NCI-H1694 (cell line): ENCODE data around the gene POLG.

Experiments
- DNase-seq: peaks from one replicate; lab custom pipeline; 2025; lab: John Stamatoyannopoulos, UW

POLG gene

DNA sequence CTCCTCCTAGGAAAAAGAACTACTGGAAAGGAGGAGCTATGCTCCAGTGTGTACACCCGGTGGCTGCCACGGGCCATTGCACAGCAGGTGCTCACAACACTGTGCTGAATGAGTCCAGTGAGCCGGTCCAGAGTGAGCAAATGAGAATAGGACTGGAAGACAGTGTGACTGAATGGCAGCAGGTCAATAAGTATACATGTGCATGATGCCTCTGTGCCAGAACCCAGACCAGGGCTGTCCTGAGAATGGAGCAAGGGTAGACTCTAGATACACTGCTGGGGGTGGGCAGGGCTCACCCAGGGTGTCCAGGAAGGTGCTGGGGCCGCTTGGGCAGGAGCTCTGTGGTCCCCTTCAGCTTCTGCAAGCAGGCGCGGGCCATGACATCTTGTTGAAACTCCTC lies 8.3 kb downstream of the POLG start:
- no peak for DNase-seq

DNA sequence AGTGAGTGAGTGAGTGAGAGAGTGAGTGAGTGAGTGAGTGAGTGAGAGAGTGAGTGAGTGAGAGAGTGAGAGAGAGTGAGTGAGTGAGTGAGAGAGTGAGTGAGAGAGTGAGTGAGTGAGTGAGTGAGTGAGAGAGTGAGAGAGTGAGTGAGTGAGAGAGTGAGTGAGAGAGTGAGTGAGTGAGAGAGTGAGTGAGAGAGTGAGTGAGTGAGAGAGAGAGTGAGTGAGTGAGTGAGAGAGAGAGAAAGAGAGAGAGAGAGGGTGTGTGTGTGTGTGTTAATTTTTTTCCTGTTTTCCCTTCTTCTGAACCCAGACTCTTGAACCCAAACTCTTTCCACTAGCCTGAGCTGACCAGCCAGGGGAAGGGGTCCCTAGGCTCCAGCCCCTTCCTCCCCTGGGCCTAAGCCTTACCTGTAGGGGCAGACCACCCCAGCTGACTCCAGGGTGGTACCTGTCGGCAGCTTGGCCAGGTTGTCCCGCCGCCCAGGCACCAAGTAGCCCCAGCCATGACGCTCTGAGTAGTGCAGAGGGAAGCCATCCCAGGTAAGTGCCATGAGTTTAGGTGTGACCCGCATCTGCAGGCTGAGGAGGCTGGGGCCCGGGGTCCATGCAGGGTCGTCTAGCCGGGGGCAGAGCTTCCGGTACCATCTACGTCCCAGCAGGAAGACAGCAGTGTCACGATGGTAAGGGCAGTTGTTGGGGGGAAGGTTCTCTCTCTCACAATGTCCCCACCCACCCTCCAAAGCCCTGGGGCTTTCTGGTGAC lies 9.4 kb downstream of the POLG start:
- no peak for DNase-seq

DNA sequence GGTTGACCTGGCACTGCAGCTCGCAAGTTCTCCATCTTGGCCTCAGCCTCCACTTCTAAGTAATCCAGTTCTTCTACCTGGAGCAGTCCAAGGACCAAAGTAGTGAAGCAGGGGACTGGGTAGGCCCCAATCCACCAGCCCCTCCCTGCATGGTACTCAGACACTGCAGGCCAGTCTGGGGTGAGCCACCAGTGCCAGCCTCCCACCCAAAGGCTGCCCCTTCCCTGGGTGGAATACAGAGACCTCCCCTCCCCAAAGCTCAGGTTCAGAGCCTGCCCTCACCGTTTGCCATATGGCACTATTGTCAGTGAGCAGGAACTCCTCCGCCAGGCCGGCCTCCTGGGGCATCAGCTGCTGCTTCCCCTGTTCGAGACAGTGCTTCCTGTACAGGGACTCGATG lies 10.8 kb downstream of the POLG start:
- no peak for DNase-seq

DNA sequence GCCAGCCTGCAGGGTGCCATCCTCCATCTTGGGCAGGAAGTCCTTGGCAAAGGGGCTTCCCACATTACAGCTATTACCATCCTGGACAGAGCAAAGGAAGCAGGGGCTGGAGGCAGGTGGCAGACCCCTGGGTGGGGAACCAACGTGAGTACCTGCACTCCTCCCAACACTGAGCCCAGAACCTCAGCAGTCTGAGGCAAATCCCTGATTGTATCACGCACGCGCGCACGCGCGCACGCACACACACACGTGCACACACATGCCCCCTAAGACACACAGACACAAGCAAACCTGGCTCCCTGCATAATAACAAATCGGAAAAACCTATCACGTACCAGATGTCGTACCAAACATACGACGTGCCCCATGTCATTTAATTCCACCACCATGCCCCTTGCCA lies 11.8 kb downstream of the POLG start:
- DNase-seq, result no peak

DNA sequence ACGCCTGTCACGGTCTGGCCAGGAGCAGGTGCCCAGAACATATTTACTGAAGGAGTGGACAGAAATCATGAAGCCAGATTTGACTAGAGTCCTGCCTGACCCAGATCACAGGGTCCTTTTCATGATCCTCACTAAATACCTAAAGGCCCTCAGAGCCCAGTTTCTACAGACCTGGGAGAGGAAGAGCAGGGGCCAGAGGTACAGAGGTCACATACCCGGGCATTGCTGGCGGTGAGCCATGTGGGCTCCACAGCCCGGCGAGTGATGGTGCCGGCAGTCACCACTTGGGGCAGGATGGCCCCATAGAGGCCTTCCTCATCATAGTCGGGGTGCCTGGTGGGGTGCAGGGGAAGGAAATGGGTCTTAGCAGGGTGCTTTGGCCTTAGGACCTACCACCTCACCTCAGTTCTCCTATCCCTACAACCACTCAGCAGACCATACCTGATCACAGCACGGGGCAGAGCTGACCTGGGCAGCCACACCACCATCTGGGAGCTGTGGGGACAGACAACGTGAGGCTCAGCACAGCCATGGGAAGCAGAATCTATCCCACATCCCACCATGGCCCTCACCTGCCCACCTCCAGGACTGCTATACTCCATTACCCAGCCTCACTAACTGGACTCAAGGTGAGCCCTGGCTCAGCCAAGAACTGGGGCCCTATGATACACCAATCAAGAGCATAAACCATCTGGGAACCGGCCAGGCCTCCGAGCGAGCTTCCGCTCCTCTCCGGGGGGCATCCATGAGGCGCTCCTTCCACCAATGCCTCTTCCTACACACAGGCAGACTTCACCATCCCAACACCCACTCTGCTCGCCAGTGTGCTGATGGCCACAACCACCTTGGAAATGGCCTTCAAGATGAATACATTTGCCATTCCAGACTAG lies 12.9 kb downstream of the POLG start:
- no peak for DNase-seq

DNA sequence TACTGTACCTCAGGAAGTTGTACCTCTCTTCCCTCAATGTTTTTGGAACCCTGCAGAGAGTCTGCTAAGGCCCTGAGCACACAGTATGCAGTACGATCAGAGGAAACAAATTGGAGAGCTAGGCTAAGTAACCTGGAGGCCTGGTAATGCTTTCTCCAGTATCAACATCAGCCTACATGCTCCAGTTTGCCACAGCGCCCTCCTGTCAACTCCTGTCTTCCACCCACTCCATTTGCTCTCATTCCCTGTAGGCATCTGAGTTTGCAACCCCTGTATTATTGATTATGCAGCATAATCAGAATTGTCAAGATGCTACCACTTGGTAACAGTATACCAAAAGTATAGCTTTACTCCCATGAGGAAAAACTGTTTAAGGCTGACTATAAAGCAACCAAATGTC lies 14.4 kb downstream of the POLG start:
- DNase-seq, result no peak

DNA sequence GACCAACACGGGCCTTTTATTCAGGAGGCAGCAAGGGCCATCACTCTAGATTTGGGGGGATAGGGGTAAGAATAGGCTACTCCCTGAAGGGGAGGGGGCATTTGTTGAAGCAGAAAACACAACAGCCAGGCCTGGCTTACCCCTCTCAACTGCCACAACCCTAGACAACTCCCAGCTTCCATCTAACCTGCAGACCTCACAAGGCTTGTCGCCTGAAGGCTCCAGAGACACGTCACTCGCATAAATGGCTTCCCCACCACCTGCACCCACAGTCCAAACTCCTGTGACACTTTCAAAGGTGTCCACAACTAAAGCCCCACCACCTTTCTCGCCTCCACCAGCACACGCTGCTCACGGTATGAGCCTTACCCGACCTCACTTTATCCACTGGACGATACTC lies 14.9 kb downstream of the POLG start:
- DNase-seq, result no peak

DNA sequence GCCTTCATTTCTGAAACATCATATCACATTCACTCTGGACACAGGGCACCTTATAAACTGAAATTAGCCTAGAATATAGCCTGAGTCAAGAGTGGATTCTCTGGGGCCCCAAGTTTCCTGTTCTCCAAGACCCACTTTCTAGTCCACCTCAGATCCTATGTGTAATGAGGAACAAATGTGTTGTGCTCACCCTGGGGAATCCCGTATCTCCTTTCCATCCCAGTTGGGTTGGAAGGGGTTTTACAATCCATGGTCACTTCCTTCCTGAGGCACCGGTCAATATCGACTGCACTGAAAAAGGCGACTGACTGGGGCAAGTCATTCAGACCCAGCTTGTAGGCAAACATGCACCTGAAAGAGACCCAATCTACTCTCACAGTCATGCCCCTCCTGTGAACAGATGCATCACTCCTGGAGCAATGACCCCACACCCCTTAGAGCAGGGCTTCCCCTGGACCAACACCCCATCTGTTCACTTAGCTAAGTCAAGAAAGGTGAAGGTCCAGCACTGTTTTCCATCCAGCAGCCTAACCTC lies 17.4 kb downstream of the POLG start:
- DNase-seq, result no peak

DNA sequence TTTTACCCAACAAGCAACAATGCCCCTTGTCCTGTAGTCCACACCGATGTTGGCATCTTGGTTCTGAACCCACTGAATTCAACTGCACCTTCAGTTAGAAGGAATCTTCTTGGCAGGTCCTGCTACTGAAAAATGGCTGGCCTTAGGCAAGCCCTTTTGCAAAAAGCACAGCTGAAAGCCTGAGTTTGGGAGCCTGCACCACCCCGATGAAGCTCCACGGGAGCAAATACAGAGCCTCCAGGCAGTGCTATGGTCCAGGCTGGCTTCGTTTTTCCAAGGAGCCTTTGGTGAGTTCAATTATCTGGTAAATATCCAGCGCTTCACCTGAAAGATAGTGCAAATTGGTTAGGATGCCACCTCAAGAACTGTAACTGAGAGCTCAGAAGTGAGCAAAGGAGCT lies 18.1 kb downstream of the POLG start:
- DNase-seq, result no peak

DNA sequence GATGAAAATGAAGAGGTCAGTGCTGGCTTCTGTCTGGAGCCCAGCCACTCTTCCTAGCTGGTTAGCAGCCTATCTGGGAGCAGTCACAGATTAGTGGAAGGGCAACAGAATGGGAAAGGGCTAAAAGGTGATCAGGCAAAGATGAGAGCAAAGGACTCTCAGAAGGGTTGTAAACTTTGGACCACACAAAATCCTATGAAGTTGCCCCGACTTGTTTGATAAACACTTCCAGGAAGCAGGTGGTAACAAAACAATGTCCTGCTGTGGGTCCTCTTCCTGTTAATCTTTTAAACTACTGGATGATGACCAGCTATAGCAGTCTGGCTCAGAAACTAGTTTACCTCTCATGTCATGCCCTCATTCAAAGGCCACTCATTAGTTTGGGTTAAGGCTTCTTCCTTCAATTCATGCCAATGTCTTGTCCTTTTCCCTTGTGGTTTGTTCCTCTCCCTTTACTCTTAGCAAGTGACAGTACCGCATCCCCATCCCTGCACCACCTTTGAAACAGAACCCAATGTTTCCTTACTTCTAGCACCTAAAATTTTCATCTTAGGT lies 19.2 kb downstream of the POLG start:
- DNase-seq, result no peak

DNA sequence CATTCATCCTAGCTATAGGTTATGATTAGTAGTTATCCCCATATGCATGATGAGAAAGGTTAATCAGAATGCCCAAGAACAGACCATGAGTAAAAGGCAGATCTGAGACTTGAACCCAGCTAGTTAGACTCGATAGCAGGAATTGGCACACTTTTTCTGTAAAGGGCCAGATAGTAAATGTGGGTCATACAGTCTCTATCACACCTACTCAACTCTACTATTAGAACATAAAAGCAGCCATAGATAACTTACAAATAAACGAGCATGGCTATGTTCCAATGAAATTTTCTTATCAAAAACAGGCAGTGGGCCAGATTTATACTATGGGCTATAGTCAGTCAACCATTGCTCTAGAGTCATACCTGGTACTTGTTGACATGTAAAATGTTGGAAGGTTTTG lies 24.6 kb downstream of the POLG start:
- DNase-seq, result no peak

DNA sequence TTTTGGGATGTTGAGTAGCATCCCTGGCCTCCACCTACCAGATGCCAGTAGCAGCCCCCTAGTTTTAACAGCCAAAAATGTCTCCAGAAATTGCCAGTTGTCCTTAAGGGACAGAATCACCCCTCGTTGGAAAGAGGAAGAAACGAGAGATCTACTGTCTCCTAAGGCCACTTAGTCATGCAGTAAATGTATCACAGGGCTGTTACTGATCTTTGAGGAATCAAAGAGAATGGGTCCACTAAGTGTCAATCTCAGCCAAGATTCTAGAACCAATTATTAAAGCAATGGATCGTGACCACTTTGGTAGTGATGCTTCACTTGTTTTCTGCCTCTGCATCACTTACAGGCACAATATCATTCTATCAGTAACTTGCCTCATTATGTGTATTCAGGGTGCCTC lies 26.4 kb downstream of the POLG start:
- DNase-seq, result no peak

DNA sequence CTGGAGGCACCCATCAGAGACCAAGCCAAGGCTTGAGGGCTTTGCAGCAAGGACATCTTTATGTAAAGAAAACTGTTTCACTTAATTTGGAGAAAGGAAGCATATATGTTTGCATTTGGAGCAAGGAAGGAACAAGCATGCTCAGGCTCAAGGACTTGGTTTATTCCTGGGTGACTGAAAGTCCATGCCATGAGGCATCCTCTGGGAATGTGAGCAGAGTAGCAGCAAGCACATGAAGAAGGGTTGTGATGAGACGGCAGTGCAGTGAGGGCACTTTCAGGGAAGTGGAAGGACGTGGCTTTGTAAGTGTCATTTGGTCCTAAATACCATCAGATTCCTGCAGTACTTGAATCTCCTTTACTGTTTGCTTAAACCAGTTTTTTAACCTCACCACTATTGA lies 26.8 kb downstream of the POLG start:
- no peak for DNase-seq

DNA sequence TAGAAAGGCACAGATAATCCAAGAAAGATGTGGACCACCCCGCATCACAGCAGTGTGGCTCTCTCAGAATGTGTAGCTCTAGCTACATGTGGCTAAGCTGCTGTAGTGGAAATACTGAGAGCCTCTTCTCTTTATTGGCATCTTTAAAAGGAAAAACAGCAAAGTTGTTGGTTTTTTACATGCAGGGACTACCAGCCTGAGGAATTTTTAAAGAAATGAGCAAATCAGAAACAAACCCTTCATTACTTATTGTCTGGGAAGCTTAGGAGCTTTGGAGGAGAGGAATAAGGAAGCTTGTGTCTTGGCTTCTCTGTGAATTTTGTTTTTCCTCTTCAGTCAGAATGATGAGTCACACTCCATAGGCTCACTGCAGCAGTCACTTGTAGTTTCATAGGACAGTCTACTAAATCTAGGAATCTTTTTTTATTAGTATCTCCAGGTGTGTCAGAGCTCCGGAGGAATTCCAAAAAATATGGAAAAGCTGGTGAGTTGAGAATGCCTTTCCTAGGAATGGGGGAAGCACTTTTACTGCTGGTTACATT lies 27.5 kb downstream of the POLG start:
- no peak for DNase-seq

DNA sequence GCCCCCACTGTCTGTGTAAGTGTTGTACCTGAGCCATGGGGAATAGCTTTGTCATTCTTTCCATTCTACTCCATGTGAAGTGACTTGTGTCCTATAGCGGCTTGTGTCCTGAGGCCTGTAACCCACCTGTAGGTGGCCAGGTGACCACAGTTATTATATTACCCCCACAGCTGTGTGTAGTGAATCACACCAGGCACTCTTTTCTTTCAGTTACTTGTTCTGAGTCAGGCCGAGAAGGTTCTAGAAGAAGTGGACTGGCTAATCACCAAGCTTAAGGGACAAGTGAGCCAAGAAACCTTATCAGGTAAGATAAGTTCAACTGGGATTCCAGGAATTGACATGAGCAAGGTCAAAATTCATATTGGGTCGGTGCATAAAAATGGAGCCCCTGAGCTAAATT lies 29.2 kb downstream of the POLG start:
- no peak for DNase-seq

DNA sequence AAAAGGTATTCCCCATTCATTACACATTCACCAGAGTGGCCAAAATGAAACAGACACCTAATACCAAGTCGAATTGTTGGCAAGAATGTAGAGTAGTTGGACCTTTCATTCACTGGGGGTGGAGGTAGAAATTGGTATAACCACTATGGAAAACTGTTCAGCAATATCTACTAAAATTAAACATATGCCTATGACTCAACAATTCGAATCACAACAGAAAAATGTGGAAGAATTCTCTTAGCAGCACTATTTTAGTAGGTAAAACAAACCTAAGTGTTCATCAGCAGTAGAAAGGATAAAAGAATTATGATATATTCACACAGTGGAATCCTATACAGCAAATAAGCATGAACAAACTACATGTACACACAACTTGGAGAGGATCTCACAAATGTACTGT lies 30.6 kb downstream of the POLG start:
- DNase-seq, result no peak

DNA sequence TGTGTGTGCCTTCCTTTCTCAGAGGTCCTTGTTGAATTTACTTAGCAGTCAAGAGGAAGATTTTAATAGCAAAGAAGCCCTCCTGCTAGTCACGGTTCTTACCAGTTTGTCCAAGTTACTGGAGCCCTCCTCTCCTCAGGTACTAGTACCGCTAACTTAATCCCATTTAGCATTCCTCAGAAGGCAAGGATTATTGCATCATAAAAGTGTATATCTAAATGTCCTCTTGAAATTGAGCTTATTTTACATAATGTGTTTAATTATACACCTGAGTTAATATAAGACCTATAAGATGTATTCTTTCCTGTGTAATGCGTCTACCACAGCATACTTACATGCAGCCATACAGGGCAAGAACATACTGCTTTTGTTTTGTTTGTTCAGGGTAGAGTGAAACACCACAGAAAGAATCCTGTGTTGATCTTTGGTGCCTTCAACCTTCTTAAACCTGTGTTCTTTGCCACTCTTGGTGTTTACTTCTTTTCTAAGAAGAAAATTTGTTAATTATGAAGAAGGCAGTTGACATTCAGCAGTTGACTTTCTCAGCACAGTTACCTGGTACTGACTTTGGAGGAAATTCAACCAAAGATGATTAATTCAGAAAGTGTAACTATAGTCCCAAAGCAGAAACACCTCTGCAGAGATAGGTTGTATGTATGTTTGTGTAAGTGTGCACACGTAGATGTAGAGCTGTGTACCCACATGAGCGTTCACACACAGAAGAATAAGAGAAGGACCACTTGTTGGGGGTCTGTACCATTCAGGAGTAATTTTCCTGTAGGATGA lies 33.1 kb downstream of the POLG start:
- DNase-seq, result no peak

DNA sequence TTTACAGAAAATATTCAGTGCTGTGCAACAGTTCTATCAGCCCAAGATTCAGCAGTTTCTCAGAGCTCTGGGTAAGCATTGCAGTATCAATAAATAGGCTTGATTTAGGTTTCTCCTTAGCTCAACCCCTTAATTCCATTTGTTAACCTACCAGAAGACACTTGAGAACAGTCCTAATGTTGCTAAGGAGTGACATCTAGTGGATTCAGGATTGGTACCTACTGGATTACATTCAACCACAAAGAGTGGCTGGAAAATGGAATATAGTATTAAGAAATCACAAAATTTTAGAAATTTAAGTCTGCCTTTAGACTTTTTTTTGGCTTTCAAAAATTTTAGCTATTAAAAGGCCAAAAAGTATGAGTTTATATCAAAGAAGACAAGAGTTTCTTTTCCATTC lies 34.7 kb downstream of the POLG start:
- DNase-seq, result no peak

DNA sequence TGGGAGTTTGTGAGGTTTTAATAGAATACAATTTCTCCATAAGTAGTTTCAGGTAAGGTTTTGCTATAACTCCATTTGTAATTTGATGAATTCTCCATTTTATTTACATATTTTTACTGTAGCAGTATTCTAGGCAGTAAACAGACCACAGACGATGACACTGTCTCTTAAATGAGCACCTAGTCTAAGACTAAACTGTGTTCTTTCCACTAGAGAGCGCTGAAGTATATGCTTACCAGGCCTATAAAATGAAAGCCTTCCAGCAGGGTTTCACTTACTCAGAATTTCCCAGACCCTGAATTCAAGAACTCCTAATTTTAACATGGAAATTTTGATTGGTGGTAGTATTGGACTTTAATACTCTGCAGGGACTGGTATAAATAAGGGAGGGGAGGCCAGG lies 41.6 kb downstream of the POLG start:
- DNase-seq, result no peak

DNA sequence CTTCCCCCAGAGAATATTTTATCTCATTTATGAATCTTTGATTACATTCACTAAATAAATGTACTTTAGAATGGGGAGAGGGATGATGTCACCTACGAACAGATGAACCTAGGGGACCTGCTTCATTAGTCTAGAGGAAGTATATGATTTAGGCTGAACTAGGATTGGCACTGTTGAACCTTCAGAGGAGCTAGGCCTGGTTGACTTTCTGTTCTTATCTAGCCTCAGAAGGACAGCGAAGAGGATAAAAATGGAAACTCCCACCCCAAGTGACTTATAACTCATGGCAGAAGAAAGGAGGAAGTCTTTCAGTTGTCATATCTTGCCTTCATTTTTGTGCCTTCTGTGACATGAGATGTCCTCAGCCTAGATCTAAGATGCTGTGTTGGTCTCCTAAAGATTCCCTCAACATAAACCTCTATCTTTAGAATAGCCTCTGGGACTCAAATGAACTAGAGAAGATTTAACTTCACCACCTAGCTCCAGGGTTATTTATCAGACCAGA lies 42.6 kb downstream of the POLG start:
- DNase-seq, result no peak

DNA sequence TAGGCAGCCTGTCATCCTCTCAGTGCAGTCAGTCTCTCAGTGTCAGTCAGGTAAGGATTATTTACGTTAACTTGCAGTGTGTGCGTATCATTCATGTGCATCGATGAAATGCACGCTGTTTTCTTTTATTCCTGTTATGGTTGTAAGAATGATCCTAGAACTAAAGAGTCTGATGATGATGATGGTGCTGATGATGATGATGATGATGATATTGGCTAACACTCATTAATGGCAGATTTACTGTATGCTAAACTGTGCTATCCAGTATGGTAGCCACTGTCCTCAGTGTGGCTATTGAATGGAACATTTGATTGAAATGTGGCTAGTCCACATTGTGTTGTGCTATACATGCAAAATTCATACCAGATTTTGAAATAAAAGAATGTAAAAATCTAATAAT lies 51.4 kb downstream of the POLG start:
- no peak for DNase-seq

DNA sequence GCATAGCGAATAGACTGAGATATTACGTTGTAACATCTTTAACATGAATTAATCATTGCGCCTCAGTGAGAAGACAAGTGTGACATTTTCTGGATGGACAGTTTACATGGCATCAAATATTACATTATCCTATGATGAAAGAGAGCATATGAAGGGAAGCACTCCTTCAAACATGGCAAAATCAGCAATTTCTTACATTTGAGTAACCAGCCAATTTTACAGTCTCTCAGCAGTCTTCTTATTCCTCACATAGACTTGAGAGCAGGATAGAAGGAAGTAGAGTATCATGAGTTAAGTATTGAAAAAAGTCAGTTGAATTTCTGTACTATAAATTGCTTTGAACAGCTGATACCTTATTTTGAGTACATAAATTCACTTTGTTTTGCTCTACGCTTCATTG lies 52.0 kb downstream of the POLG start:
- DNase-seq, result no peak
